GM18870 (cell line): ENCODE data around the gene LFNG.

Experiments used
- ATAC-seq: cut with Tn5 transposase; IDR thresholded peaks from one replicate; pipeline ENCODE4 v1.9.1; 2021; ENCODE audit warnings: moderate library complexity; ENCODE audit not compliant: unreplicated experiment

Gene LFNG

DNA sequence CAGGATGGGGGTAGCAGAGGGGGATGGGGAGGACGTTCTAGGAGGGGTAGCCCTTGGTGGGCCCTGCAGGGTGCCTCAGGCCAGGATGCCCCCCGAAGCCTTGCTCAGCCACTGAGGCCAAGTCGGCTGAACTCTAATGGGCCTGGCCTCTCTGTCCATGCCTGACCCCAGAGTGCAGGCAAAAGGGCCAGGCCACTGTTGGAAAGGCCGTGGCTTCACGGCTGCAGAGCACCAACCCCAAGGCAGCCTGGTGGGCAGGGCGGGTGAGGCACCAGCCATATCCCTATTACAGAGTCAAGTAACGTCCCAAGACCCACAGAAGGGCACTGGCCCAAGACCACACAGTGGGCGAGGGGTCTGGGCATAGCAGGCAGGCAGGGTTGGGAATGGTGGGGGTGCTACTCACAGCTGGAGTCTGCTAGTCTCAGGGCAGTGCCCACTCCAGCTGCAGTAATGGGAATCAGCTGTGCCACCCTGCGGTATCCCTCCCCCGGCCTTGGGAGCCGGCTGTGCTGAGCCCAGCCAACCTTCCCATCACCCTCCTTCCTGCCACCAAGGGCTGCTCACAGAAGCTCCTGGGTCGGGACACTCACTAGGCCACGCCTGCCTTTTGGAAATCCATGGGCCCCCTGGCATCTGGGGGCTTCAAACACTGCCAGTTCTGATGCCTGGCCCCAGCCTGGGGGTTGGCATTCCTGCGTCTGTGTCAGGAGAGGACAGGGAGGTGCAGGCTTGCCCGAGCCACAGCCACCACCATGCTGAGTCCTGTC is 4.0 kb upstream of the LFNG start:
- no peak for ATAC-seq

DNA sequence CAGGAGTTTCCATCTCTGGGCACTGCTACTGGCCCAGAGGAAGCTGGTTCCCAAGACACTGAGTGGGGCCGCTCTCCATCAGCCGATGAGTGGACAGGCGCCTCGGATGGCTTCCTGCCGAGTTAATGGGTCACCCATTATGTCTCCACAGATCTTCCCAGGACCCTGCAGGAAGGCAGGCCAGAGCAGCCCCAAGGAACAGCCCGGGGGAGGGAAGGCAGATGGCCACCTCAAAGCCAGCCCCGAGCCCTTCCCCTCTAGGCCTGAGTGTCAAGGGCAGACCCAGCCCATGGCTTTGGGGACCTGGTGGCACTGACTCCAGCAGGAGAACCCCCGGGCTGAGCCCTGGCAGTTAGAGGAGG is 3.4 kb upstream of the LFNG start:
- no peak for ATAC-seq

GRCh38 chr7:2517026-2517425 is 2.5 kb upstream of the LFNG start:
- ATAC-seq = no peak

GRCh38 chr7:2517678-2518507 is 1.7 kb upstream of the LFNG start:
- ATAC-seq = no peak

- no peak for ATAC-seq
These were observed 846 bp upstream of the LFNG start for GRCh38 chr7:2518737-2519118.

DNA sequence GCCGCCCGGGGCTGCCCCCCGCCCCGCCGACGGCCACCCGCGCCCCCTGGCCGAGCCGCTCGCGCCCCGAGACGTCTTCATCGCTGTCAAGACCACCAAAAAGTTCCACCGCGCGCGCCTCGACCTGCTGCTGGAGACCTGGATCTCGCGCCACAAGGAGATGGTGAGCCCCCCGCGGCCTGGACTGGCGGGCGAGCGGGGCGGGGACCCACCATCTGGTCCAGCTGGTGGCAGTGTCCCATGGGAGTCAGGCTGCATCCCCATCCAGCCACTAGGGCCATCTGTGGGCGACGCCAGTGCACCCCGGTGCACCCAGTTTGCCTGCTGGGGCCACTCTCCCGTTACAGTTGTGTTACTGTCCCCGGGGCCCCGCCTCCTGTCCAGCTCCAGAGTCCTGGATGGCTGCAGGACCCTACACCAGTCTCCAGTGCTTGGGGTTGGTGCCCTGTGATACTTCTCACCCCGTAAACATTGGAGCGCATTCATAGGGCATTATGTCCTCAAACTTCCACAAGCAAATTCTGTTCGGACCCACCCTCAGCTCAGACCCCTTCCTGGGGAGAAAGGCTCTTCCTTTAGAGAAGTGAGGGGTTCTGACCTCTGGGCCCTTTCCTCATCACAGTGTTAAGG is 672 bp downstream of the LFNG start:
- no peak for ATAC-seq

- ATAC-seq = no peak
These were observed 1.3 kb downstream of the LFNG start for GRCh38 chr7:2520761-2521290.

DNA sequence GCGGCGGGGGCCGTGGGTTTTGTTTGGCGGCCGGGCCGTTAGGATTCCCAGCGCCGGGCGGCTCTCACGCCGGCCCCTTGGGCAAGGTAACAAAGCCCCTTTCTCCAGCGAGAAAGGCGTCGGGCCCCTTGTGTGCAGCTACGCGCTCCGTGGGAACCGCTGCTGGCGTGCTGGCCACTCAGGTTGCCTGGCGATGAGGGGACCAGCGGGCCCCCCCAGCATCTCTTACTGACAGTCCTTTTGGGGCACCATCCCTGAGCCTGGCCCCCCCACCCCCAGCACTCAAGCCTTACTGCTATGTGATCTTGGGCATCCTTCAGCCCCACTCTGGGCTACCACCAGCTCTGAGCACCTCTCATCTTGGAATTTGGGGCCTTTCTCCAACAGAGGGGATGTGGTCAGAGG is 1.8 kb downstream of the LFNG start:
- ATAC-seq = no peak

DNA sequence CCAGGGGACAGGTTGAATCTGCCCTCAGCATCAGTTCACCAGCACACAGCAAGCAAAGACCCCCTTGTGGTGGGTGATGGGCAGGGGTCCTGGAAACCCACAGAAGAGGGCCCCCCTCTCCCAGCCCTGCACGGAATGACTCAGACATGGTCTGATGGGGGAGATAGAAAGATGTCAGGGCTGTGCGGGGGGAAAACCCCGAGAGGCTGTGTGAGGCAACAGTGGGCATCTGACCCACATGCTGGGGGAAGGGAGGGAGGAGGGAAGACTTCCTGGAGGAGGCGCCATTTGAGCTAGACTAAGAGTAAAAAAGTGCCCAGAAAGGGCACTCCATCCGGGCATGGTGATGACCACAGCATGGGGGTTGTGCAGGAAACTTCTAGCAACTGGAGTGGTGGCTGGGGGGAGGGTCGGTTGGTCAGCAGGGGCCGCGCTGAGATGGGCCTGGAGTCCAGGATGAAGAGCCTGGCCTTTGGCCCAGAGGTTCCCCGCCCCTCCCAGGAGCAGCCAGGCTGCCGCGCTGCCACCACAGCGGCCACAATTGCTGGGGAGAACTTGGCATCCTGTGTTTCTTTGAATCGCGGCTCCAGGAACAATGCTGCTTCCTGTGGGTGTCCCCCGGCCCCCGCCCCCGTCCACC is 2.5 kb downstream of the LFNG start:
- ATAC-seq = no peak

GRCh38 chr7:2522780-2523433 is 3.3 kb downstream of the LFNG start:
- ATAC-seq = no peak

- ATAC-seq = no peak
These were observed 3.9 kb downstream of the LFNG start for GRCh38 chr7:2523461-2523936.

DNA sequence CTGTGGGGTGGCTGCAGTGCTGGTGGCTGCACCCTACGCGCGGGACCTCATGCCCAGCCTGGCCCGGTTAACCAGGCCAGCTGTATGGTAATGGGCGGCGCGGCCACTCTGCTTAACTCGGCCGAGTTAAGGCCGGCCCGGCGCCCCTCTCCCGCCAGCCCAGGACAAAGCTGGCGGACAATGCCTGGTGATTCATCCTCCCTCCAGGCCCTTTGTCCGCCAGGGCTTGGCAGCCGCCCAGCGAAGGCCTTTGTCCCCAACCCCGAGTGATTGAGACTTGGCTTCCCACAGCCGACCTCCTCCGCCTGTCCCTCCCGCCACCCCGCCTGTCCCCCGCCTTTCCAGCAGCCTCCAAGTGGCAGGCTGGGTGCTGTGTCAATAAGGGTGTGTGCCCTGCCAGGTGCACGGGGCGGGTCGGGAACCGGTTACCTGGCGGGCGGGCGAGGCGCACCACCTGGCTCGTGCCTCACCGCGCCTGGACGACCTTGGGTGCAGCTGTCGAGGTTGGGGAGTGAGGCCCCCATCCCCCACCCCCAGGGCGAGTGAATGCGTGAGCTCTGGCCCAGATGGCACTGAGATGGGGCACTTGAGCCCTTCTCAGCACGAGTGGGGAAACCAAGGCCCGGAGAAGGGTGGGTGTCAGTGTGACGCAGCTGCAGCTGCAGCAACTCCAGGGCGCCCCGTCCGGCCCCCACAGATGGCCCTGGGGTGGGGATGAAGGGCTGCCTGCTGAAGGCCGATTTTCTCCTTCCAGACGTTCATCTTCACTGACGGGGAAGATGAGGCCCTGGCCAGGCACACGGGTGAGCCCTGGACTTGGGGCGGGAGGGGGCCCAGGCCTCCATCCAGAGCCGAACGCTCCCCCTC is 4.6 kb downstream of the LFNG start:
- no peak for ATAC-seq

DNA sequence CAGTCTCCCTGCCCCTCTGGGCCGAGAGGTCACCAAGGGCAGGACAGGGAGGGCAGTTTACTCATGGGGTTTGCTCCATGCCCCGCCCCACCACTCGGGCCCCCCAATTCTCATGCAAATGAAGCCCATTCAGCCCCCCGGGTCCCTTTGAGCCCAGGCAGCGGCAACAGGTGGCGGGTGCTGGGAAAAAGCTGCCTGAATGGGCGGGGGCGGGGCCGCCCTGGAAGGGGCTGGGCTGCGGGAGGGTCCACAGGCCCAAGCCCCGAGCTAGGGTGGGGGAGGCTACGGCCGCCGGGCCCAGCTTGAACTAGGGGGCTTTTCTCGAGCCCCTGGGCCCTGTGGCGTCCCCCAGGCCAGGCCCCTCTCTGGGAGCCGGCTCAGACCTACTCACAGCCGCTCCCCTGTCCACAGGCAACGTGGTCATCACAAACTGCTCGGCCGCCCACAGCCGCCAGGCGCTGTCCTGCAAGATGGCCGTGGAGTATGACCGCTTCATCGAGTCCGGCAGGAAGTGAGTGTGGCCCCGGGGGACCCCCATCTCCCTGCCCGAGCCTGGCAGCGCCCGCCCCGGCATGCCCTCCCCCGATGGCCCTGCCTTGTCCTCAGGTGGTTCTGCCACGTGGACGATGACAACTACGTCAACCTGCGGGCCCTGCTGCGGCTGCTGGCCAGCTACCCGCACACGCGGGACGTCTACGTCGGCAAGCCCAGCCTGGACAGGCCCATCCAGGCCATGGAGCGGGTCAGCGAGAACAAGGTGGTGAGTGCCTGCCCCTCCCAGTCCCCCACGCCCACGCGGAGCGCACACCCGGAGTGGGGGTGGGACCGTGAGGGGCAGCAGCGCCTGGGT is 5.5 kb downstream of the LFNG start:
- no peak for ATAC-seq

DNA sequence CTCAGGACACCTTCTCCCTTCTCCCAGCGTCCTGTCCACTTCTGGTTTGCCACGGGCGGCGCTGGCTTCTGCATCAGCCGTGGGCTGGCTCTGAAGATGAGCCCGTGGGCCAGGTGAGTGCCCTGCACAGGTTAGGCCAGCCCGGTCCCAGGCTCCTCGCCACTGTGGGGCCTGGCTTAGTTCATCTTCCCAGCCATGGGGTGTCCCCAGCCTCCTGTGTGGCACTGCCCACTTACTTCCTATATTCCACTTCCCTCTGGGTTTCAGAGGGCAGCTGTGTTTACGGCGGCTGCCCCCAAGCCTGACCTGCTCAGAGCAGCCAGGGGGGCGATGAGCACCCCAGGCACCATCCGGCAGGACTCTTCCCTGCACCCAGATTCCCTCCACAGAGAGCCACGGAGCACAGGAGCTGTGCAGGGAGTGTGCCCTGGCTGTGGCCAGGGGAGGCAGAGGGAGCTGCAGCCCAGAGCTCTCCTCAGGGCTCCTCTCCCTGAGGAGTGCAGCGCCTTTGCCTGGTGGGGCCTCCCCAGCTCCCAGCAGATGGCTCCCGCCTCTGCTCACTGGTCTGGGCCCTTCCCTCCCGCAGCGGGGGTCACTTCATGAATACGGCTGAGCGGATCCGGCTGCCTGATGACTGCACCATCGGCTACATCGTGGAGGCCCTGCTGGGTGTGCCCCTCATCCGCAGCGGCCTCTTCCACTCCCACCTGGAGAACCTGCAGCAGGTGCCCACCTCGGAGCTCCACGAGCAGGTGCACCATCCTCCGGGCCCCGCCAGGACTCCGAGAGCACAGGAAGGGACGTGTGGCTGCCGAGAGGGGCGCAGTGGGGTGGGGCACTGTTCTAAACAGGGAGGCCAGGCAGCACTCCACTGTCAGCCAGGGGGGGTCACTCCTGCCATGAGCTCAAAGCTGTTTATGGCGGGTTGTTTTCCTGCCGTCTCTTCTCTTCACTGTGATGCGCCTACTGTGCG is 6.4 kb downstream of the LFNG start:
- ATAC-seq = no peak

- ATAC-seq = no peak
These were observed 7.3 kb downstream of the LFNG start for GRCh38 chr7:2526659-2527504.
